ENCODE results near the gene BCL7C.

The BCL7C gene

DNA sequence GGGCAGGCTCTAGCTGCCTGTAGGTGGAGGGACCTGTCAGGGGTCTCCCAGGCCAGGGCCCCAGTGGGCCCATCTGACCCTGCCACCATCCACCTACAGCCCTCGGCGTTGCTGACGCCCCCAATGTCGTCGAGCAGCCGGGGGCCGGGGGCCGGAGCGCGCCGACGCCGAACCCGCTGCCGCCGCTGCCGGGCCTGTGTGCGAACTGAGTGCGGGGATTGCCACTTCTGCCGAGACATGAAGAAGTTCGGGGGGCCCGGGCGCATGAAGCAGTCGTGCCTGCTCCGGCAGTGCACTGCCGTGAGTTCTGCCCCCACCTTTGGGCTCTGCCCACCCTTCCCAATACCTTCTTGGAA lies 31.7 kb upstream of the BCL7C start:
- no peak overlapping the region; the same call in 1 of the 2 replicates for H3K4me3 ChIP-seq (ENCODE audit: low read depth, low read length)
- TF ChIP-seq, protein P1, sequence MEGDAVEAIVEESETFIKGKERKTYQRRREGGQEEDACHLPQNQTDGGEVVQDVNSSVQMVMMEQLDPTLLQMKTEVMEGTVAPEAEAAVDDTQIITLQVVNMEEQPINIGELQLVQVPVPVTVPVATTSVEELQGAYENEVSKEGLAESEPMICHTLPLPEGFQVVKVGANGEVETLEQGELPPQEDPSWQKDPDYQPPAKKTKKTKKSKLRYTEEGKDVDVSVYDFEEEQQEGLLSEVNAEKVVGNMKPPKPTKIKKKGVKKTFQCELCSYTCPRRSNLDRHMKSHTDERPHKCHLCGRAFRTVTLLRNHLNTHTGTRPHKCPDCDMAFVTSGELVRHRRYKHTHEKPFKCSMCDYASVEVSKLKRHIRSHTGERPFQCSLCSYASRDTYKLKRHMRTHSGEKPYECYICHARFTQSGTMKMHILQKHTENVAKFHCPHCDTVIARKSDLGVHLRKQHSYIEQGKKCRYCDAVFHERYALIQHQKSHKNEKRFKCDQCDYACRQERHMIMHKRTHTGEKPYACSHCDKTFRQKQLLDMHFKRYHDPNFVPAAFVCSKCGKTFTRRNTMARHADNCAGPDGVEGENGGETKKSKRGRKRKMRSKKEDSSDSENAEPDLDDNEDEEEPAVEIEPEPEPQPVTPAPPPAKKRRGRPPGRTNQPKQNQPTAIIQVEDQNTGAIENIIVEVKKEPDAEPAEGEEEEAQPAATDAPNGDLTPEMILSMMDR (IDR thresholded peaks at IDR 0.05; ENCODE audit: low read depth, low read length) = no peak

DNA sequence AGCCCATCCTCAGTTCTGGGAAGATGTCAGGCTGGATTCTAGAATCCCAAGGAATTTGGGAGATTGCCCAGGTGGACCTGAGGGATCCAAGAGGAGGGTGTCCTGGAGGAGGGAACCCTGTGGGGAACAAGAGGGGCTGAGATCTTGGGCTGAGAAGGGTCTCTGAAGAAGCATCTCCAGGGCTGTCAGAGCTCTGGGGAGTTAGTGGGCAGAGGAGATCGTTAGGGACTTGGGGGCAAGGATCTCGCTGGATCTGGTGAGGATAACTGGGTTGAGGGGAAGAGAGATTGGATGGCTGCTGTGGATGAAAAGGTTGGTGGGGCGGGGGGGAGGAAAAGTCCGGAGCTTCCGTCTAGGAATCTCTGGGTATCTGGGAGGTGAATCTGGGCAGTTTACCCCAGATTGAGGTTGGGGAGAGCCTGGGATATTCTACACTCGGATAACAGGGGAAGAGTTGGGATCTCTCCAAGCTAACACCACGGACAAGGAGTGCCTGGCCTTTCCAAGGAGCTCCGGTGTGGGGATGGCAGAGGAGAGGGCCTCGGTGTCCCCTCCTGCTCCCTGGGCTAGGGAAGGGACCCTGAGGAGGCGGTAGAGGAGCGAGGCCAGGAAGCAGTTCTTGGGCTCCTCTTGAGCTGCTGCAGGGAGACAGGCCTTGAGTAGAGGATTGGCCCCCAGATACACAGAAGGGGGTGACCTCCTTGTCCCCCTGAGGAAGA lies 31.2 kb upstream of the BCL7C start:
- TF ChIP-seq, protein P1 (IDR thresholded peaks at IDR 0.05; ENCODE audit: low read depth, low read length) = no peak
- peak overlapping the region; percentile 90 for H3K4me3 ChIP-seq (ENCODE audit: low read depth, low read length)

DNA sequence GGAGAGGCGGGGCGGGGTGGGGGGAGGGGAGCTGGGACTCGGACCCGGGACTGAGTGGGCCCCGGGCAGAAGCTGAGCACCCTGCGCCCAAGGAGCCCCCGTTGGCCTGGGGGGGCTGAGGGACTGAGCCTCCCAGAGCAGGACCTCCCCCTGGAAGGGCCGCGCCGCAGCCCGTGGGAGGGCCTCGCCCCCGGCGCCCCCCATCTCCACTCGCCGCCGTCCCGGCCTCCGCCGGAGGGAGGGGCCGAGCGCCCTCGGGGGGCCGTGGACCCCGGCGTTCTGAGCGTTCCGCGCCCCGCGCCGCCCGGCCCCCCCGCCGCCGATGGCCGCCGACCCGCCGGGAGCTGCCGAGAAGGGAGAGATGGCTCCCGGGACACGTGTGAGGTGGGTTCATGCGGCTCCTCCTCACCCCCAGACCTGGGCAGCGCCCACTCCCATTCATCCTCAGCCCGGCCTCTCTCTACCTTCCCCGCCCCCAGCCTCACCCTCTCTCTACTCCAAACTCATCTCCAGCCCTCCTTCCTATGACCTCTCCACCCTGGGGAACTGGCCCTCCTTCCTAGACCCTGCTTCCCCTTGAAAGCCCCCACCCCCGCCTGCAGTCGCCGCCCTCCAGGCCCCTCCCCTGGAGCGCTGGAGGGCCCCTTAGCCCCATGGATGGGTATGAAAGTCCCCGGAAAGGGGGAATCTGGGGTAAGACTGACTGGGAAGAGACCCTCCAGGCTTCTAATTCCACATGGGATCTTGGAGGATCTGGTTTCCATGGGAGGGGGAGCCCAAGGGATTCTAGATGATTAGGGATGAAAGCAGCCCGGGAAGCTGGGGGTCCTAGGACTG lies 30.4 kb upstream of the BCL7C start:
- TF ChIP-seq, protein P1 (IDR thresholded peaks at IDR 0.05; ENCODE audit: low read depth, low read length) = no peak
- H3K4me3 ChIP-seq (ENCODE audit: low read depth, low read length) = peak overlapping the region; percentile 90

DNA sequence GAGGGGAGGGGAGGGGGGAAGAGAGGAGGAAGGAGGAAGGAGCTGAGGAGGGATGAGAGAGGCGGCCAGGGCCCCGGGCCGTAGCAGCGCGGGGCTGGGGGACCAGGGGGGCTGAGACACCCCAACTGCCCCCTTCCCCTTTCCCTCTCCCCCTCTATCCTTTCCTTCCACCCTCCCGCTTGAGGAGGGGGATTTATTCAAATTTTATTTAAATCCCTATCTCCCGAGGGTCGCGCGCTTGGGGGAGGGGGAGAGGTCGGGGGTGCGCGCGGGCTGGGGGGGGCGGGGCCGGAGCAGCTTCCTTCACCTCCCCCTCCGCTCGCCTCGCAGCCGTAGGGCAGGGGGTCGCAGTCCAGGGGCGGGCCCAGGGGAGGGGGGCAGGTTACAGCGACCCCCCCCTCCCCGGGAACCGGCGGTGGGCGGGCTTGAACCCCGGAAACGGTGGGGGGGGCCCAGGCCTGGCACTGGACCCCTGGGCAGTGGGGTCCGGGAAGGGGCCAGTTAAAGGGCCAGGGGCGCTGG lies 29.7 kb upstream of the BCL7C start, which contains the start of gene FBXL19:
TSS of gene FBXL19 (plus strand) at position 19 of the 522 bp plus-strand sequence. CDS start 2,183 bp downstream, outside the sequence.
- TF ChIP-seq, protein P1 (IDR thresholded peaks at IDR 0.05; ENCODE audit: low read depth, low read length) = no peak
- H3K4me3 ChIP-seq (ENCODE audit: low read depth, low read length) = peak within 1 kb of the TSS; percentile 90

DNA sequence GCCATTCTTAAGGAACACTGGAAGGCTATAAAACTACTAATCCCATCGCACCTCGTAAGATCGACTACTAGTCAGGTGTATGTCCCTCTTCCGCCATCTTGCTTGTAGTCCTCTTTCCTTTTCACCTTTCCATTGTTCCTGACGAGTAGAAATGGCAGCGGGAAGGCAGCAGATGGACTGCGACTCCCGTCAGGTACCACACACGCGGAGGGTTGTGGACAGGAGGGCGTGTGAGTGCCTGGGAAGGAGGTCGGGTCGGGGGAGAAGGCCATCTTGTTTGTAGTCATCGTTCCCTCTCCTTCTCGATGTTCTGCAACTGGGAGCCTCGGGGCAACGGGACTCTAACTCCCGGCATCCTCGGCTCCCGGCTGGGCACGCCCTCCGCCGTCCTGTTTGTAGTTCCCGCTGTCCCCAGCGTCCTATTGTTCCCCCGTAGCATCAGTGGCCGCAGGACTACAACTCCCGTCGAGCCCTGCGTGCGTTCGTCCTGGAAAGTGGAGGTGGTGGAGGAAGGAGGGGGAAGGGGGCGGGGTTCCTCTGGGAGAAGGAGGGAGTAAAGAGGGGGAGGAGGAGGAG lies 29.2 kb upstream of the BCL7C start:
- TF ChIP-seq, protein P1 (IDR thresholded peaks at IDR 0.05; ENCODE audit: low read depth, low read length) = no peak
- H3K4me3 ChIP-seq (ENCODE audit: low read depth, low read length) = peak overlapping the region; percentile 90

DNA sequence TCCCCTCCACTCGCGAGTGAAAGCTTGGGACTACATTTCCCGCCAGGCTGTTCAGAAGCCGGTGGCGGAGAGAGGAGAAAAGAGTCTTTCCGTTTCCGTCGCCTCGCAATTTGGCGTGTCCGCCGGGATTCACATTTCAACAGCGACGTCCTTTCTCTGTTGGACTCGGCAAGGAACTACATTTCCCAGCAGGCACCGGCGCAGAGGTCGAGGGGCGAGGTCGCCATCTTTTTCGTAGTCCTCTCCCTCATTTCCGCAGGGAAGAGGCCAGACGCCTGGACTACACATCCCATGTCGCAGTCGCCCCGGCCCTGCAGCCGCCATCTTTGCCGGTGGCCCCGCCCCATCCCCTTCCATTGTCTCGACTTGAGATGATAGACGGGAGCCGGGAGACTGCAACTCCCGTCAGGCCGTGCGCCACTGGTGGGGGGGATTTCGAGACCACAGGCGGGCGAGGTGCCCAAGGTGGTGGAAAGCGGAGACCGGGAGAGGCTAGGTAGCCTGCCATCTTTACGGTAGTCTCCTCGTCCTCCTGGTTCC lies 28.6 kb upstream of the BCL7C start:
- TF ChIP-seq, protein P1 (IDR thresholded peaks at IDR 0.05; ENCODE audit: low read depth, low read length) = no peak

More for the DNA sequence above, 28.6 kb upstream of the BCL7C start:
- H3K4me3 ChIP-seq (ENCODE audit: low read depth, low read length) = peak overlapping the region; percentile 90
